Keratinocyte (primary cell): ENCODE data around the gene CCDC149. TPM values are rescaled to one million over a fixed set of nuclear protein-coding genes. Genes with fewer than 3 reads are reported as not detected.

Experiments
- DNase-seq: peaks from one replicate; pipeline ENCODE4 v3.0.0-alpha.2; 2011; ENCODE audit warnings: low read depth, missing footprints, low spot score
- FAIRE-seq: peaks from 2 replicates; lab custom pipeline; 2011; peaks lifted over from hg19 to GRCh38; lab: Jason Lieb, UNC
- H2AFZ ChIP-seq: 2 replicates; pipeline ENCODE4 v1.6.0; 2012; ENCODE audit warnings: low read length, control low read depth, inconsistent platforms; ENCODE audit not compliant: control insufficient read depth
- H3K27ac ChIP-seq: 2 replicates; pipeline ENCODE4 v1.5.1; 2011; ENCODE audit warnings: low read length; ENCODE audit not compliant: control insufficient read depth, insufficient read depth
- H3K27me3 ChIP-seq: 3 replicates; pipeline ENCODE4 v1.6.0; 2011; ENCODE audit warnings: low read length; ENCODE audit not compliant: control insufficient read depth, insufficient read depth; ENCODE audit errors: extremely low read depth
- H3K36me3 ChIP-seq, 2 experiments: 2 replicates in 1 of 2; 3 replicates in 1 of 2; pipeline ENCODE4 v1.5.1; 2011; ENCODE audit warnings: low read length in 2 of 2, mild to moderate bottlenecking in 1 of 2; ENCODE audit not compliant: control insufficient read depth in 2 of 2, insufficient read depth in 2 of 2; ENCODE audit errors: extremely low read depth in 1 of 2
- H3K4me1 ChIP-seq: 3 replicates; pipeline ENCODE4 v1.5.1; 2011; ENCODE audit warnings: low read length; ENCODE audit not compliant: control insufficient read depth, insufficient read depth; ENCODE audit errors: extremely low read depth
- H3K4me2 ChIP-seq: 3 replicates; pipeline ENCODE4 v1.6.0; 2011; ENCODE audit warnings: low read depth, low read length; ENCODE audit not compliant: control insufficient read depth, insufficient read depth; ENCODE audit errors: extremely low read depth
- H3K4me3 ChIP-seq, 3 experiments: fragments of 200-600 bp in 1 of 3; sonication (generic) in 1 of 3; 2 replicates in 2 of 3; 3 replicates in 1 of 3; pipeline ENCODE4 v1.5.1; 2011 to 2016; ENCODE audit warnings: low read length in 3 of 3, mild to moderate bottlenecking in 3 of 3, control low read depth in 2 of 3, inconsistent platforms in 1 of 3, low read depth in 1 of 3, mixed read lengths in 1 of 3, mixed run types in 1 of 3, moderate library complexity in 1 of 3; ENCODE audit not compliant: control insufficient read depth in 2 of 3, insufficient read depth in 2 of 3; ENCODE audit errors: extremely low read depth in 1 of 3
- H3K79me2 ChIP-seq: 2 replicates; pipeline ENCODE4 v1.6.0; 2012; ENCODE audit warnings: low read length; ENCODE audit not compliant: control insufficient read depth, insufficient read depth
- H3K9ac ChIP-seq: 3 replicates; pipeline ENCODE4 v1.6.0; 2011; ENCODE audit warnings: low read length; ENCODE audit not compliant: control insufficient read depth, insufficient read depth; ENCODE audit errors: extremely low read depth
- H3K9me1 ChIP-seq: 3 replicates; pipeline ENCODE4 v1.6.0; 2011; ENCODE audit warnings: low read length; ENCODE audit not compliant: control insufficient read depth, insufficient read depth; ENCODE audit errors: extremely low read depth
- H3K9me3 ChIP-seq: 2 replicates; pipeline ENCODE4 v1.5.1; 2012; ENCODE audit warnings: low read depth, low read length; ENCODE audit not compliant: control insufficient read depth
- H4K20me1 ChIP-seq: 3 replicates; pipeline ENCODE4 v1.6.0; 2011; ENCODE audit warnings: low read length; ENCODE audit not compliant: control insufficient read depth, insufficient read depth; ENCODE audit errors: extremely low read depth
- EZH2 ChIP-seq: IDR thresholded peaks from one replicate; pipeline ENCODE4 v1.6.1; 2012; ENCODE audit warnings: inconsistent platforms, mild to moderate bottlenecking, low read length, moderate library complexity
- dilution Hi-C: fragments of 300-500 bp; cut with MboI; formaldehyde crosslinking; loops from one replicate; pipeline ENCODE4 v1.7.0; 2020; ENCODE audit warnings: low sequenced_read_pairs; ENCODE audit not compliant: extremely low pct_ligation_motif_present
- polyA plus RNA-seq, 5 experiments: library from polyadenylated mRNA; depleted of rRNA in 3 of 5; stranded (reverse) in 3 of 5; stranded (forward) in 1 of 5; unstranded in 1 of 5; fragments of >200 nt; gene quantifications; 1 replicate in 1 of 5; 2 replicates in 3 of 5; 3 replicates in 1 of 5; pipeline versions ENCODE4 v1.2.1 to v1.2.3, GENCODE V29; 2011 to 2012; ENCODE audit warnings: missing spikeins in 2 of 5, low read depth in 1 of 5, low replicate concordance in 1 of 5
- TF ChIP-seq, protein P1 (sequence below), 3 experiments: IDR thresholded peaks in 1 of 3; conservative IDR thresholded peaks in 1 of 3; optimal IDR thresholded peaks in 1 of 3; 2 replicates in 2 of 3; 3 replicates in 1 of 3; pipeline versions ENCODE3 to v1.5.1; 2011; ENCODE audit warnings: low read length in 3 of 3, mild to moderate bottlenecking in 3 of 3, moderate library complexity in 2 of 3, control low read depth in 1 of 3, inconsistent platforms in 1 of 3; ENCODE audit not compliant: insufficient read depth in 2 of 3; ENCODE audit errors: extremely low read depth in 1 of 3

CCDC149 gene
- polyA plus RNA-seq, 1 donor (not counting 4 experiments of a cell fraction or from before 2014, with no cell fraction given), result 2.1 TPM

DNA sequence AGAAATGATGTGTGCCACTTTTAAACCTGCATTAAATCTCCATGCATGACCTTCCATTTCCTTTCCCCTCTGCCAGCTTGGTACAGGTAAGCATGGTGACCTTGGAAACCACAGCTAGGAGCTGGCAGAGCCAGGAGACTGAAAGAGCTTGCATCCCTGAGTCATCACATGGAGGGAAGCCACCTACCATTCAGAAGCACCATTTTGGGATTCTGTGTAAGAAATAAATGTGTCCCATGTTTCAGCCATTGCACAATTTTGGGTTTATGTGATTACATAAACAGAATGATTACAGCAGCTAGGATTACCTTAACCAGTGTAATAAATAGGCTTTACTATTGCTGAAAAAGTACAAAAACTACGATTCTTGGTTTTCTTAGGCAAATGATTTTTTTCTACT, 17.3 kb upstream of the CCDC149 start:
- Histone ChIP-seq H3K79me2 (no peaks in the 10 kb centered on the region), H3K9ac (no peak overlapping the region), H3K4me3 (no peak overlapping the region), H3K27me3 (peaks cover 10% of the 10 kb centered on the region), H3K9me1 (no peaks in the 10 kb centered on the region), H2AFZ (no peak overlapping the region), H3K4me2 (no peak overlapping the region), H3K4me1 (no peaks in the 10 kb centered on the region), H4K20me1 (no peaks in the 10 kb centered on the region), H3K27ac (no peak overlapping the region), H3K36me3 (no peaks in the 10 kb centered on the region), H3K9me3 (peaks cover 2% of the 10 kb centered on the region)
- DNase-seq (no peak), FAIRE-seq (no peak)
- dilution Hi-C loops, result no loop called here
- TF ChIP-seq, protein P1, sequence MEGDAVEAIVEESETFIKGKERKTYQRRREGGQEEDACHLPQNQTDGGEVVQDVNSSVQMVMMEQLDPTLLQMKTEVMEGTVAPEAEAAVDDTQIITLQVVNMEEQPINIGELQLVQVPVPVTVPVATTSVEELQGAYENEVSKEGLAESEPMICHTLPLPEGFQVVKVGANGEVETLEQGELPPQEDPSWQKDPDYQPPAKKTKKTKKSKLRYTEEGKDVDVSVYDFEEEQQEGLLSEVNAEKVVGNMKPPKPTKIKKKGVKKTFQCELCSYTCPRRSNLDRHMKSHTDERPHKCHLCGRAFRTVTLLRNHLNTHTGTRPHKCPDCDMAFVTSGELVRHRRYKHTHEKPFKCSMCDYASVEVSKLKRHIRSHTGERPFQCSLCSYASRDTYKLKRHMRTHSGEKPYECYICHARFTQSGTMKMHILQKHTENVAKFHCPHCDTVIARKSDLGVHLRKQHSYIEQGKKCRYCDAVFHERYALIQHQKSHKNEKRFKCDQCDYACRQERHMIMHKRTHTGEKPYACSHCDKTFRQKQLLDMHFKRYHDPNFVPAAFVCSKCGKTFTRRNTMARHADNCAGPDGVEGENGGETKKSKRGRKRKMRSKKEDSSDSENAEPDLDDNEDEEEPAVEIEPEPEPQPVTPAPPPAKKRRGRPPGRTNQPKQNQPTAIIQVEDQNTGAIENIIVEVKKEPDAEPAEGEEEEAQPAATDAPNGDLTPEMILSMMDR (optimal IDR thresholded peaks at IDR 0.05 in 1 of 3, IDR thresholded peaks at IDR 0.05 in 1 of 3, conservative IDR thresholded peaks at IDR 0.05 in 1 of 3; ENCODE audit: extremely low read depth in 1 of 3, insufficient read depth in 2 of 3, low read length in 3 of 3), result no peak
- TF ChIP-seq EZH2, result no peak

DNA sequence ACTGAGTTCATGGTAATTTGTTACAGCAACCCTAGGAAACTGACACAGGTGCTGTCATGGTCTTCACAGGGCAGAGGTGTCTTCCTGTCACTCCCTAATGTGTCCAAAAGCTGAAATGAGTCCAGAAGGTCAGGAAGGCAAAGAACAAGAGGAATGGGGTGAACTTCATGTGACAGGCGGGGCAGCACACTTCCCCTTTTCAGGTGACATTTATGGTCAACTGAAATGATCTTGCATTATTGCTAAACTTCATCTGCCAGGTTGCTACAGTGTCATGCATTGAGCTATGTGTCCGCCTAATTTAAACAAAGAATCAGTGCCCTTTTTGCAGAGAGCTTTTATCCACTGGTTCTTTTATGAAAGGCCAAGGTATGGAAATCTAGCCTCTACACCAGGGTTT, 15.9 kb upstream of the CCDC149 start:
- no peak overlapping the region for H3K4me3 ChIP-seq
- DNase-seq (no peak), FAIRE-seq (no peak)
- peaks cover under 1% of the 10 kb centered on the region for H3K9me3 ChIP-seq
- dilution Hi-C loops, result no loop called here
- H3K27me3 ChIP-seq, result peaks cover 10% of the 10 kb centered on the region
- H3K36me3 ChIP-seq, result no peaks in the 10 kb centered on the region
- H3K9me1 ChIP-seq, result no peaks in the 10 kb centered on the region
- H3K4me1 ChIP-seq, result no peaks in the 10 kb centered on the region
- no peak overlapping the region for H2AFZ ChIP-seq
- no peaks in the 10 kb centered on the region for H4K20me1 ChIP-seq
- no peak overlapping the region for H3K9ac ChIP-seq
- no peak overlapping the region for H3K4me2 ChIP-seq
- no peak overlapping the region for H3K27ac ChIP-seq
- no peaks in the 10 kb centered on the region for H3K79me2 ChIP-seq
- TF ChIP-seq EZH2, result no peak
- TF ChIP-seq, protein P1 (optimal IDR thresholded peaks at IDR 0.05 in 1 of 3, IDR thresholded peaks at IDR 0.05 in 1 of 3, conservative IDR thresholded peaks at IDR 0.05 in 1 of 3; ENCODE audit: extremely low read depth in 1 of 3, insufficient read depth in 2 of 3, low read length in 3 of 3), result no peak
